ENCODE results near the gene FAM90A26.
A peak's percentile ranks its signal among the peaks of the same experiment; 100 is the strongest.
"Not testable (repeated sequence)": the region's sequence is repeated elsewhere in the genome, so short reads cannot be mapped to it uniquely, and the experiment has no call there.

FAM90A26 gene

GRCh38 chr4:9160046-9160445 lies 10.2 kb upstream of the FAM90A26 start:
- not testable (repeated sequence) for DNase-seq

GRCh38 chr4:9165990-9166389 lies 4.2 kb upstream of the FAM90A26 start:
- DNase-seq: peak; percentile 64 to 72

GRCh38 chr4:9210357-9210756 lies 40.1 kb downstream of the FAM90A26 start, which contains the start of gene USP17L10:
Gene USP17L10, plus strand, starts transcription at chr4:9210657. Its CDS starts 0 bp downstream, at chr4:9210657.
- DNase-seq: not testable (repeated sequence)

- DNase-seq: not testable (repeated sequence)
Measured at GRCh38 chr4:9214701-9215100, 44.5 kb downstream of the FAM90A26 start.

GRCh38 chr4:9215105-9215504 lies 44.9 kb downstream of the FAM90A26 start, which contains the start of gene USP17L11:
Gene USP17L11, plus strand, starts transcription at chr4:9215405. Its CDS starts 0 bp downstream, at chr4:9215405.
- not testable (repeated sequence) for DNase-seq

GRCh38 chr4:9219852-9220251 lies 49.6 kb downstream of the FAM90A26 start, which contains the start of gene USP17L12:
Gene USP17L12, plus strand, starts transcription at chr4:9220152. Its CDS starts 0 bp downstream, at chr4:9220152.
- DNase-seq: not testable (repeated sequence)

- not testable (repeated sequence) for DNase-seq
Measured at GRCh38 chr4:9224596-9224995, 54.4 kb downstream of the FAM90A26 start, which contains the start of gene USP17L13. Gene USP17L13, plus strand, starts transcription at chr4:9224896. Its CDS starts 0 bp downstream, at chr4:9224896.

Data from CD4-positive, alpha-beta T cell treated with Interleukin-4 for 1 hour (primary cell).